GM12878 (cell line): ENCODE results near the gene CCDC24. TPM values are rescaled to one million over a fixed set of nuclear protein-coding genes. Genes with fewer than 3 reads are reported as not detected.

ENCODE experiments used
- ATAC-seq: fragments of 200-7000 bp; cut with Tn5 transposase; 3 replicates; pipeline ENCODE4 v1.9.1; 2020; ENCODE audit warnings: mild to moderate bottlenecking, moderate library complexity
- BruUV-seq: library from RNA; stranded (reverse); fragments of 400-500 nt; replicated peaks from 2 replicates; lab custom pipeline; 2021; lab: Mats Ljungman, UMichigan
- CTCF ChIA-PET: fragments of 300-600 bp; sonication (Branson Sonifier 250); formaldehyde crosslinking; extraction: SDS; loops from one replicate; lab custom pipeline; 2021; ENCODE audit warnings: inconsistent platforms; lab: Yijun Ruan, JAX
- POLR2A ChIA-PET: fragments of 350-600 bp; formaldehyde crosslinking; extraction: SDS; loops from one replicate; lab custom pipeline; 2021; ENCODE audit warnings: inconsistent platforms; lab: Charles Lee
- RAD21 ChIA-PET: fragments of 300-600 bp; sonication (Branson Sonifier 250); formaldehyde crosslinking; loops from one replicate; lab custom pipeline; 2023; ENCODE audit warnings: antibody characterized with exemption; ENCODE audit not compliant: unreplicated experiment; lab: Charles Lee
- SMC1A ChIA-PET: fragments of 300-600 bp; sonication (Branson Sonifier 250); formaldehyde crosslinking; loops from one replicate; lab custom pipeline; 2023; ENCODE audit not compliant: unreplicated experiment, uncharacterized antibody; lab: Charles Lee
- DNase-seq: peaks from one replicate; pipeline ENCODE4 v3.0.0-alpha.2; 2011; ENCODE audit warnings: low read depth, low spot score
- FAIRE-seq: peaks from 3 replicates; lab custom pipeline; 2011; peaks lifted over from hg19 to GRCh38; lab: Jason Lieb, UNC
- H2AFZ ChIP-seq: 2 replicates; pipeline ENCODE4 v1.6.0; 2011; ENCODE audit warnings: low read depth, low read length, control low read depth; ENCODE audit not compliant: control insufficient read depth
- H3K27ac ChIP-seq: 2 replicates; pipeline ENCODE4 v1.5.1; 2011; ENCODE audit warnings: control low read depth; ENCODE audit not compliant: control insufficient read depth, insufficient read depth
- H3K27me3 ChIP-seq, 2 experiments: replicated peaks in 1 of 2; 2 replicates each; pipeline versions ENCODE4 v1.6.0 to v1.6.1; 2011; ENCODE audit warnings: low read length in 1 of 2; ENCODE audit not compliant: control insufficient read depth in 2 of 2, insufficient read depth in 2 of 2
- H3K36me3 ChIP-seq, 2 experiments: 2 replicates each; pipeline ENCODE4 v1.5.1; 2011; ENCODE audit warnings: low read length in 1 of 2; ENCODE audit not compliant: control insufficient read depth in 2 of 2, insufficient read depth in 2 of 2
- H3K4me1 ChIP-seq: 2 replicates; pipeline ENCODE4 v1.6.1; 2011; ENCODE audit warnings: mild to moderate bottlenecking, low read length, moderate library complexity, mixed read lengths; ENCODE audit not compliant: control insufficient read depth, insufficient read depth
- H3K4me2 ChIP-seq: 2 replicates; pipeline ENCODE4 v1.6.0; 2011; ENCODE audit warnings: control low read depth; ENCODE audit not compliant: control insufficient read depth, insufficient read depth
- H3K4me3 ChIP-seq: fragments of 200-600 bp; sonication (generic); 2 replicates; pipeline ENCODE4 v1.5.1; 2016
- H3K79me2 ChIP-seq: 2 replicates; pipeline ENCODE4 v1.6.0; 2011; ENCODE audit warnings: low read length; ENCODE audit not compliant: control insufficient read depth, insufficient read depth
- H3K9ac ChIP-seq: 2 replicates; pipeline ENCODE4 v1.8.0; 2011; ENCODE audit warnings: low read length, control low read depth, mixed read lengths; ENCODE audit not compliant: control insufficient read depth, insufficient read depth
- H3K9me3 ChIP-seq: replicated peaks from 3 replicates; pipeline ENCODE4 v1.5.1; 2011; ENCODE audit warnings: mild to moderate bottlenecking, low read length; ENCODE audit not compliant: control insufficient read depth, insufficient read depth
- H4K20me1 ChIP-seq: 2 replicates; pipeline ENCODE4 v1.6.0; 2011; ENCODE audit not compliant: control insufficient read depth, insufficient read depth
- ETV6 ChIP-seq, 2 experiments: fragments of 450-650 bp in 1 of 2; IDR thresholded peaks in 1 of 2; conservative IDR thresholded peaks in 1 of 2; 2 replicates each; pipeline ENCODE4 v1.6.1; 2014; ENCODE audit warnings: antibody characterized with exemption in 1 of 2, borderline replicate concordance in 1 of 2, low read depth in 1 of 2, mild to moderate bottlenecking in 1 of 2, moderate library complexity in 1 of 2
- EZH2 ChIP-seq: IDR thresholded peaks from 2 replicates; pipeline ENCODE4 v1.6.1; 2012; ENCODE audit warnings: low read depth, mild to moderate bottlenecking, control low read depth, inconsistent platforms, low read length, borderline replicate concordance; ENCODE audit not compliant: control insufficient read depth
- KLF5 ChIP-seq: fragments of 450-650 bp; IDR thresholded peaks from 2 replicates; pipeline ENCODE4 v1.6.1; 2014; ENCODE audit warnings: mild to moderate bottlenecking; ENCODE audit not compliant: partially characterized antibody
- MEF2A ChIP-seq: IDR thresholded peaks from 2 replicates; pipeline ENCODE4 v1.6.1; 2011; ENCODE audit warnings: low read depth, mild to moderate bottlenecking, low read length, moderate library complexity; ENCODE audit not compliant: insufficient read depth
- MYC ChIP-seq: IDR thresholded peaks from 2 replicates; pipeline ENCODE4 v1.6.1; 2011; ENCODE audit warnings: mild to moderate bottlenecking, low read length, moderate library complexity, inconsistent platforms; ENCODE audit not compliant: insufficient read depth, insufficient replicate concordance, insufficient read length, severe bottlenecking
- NFYB ChIP-seq: IDR thresholded peaks from 2 replicates; pipeline ENCODE4 v1.6.1; 2011; ENCODE audit warnings: low read depth, mild to moderate bottlenecking, low read length, improper control_type of control experiment, moderate library complexity; ENCODE audit not compliant: insufficient read depth
- NR2C1 ChIP-seq: fragments of 450-650 bp; IDR thresholded peaks from 2 replicates; pipeline ENCODE4 v1.6.1; 2017; ENCODE audit warnings: antibody characterized with exemption, mild to moderate bottlenecking, moderate library complexity
- POU2F2 ChIP-seq: IDR thresholded peaks from 3 replicates; pipeline ENCODE4 v1.6.1; 2011; ENCODE audit warnings: low read depth, mild to moderate bottlenecking, low read length, borderline replicate concordance
- SUPT20H ChIP-seq: IDR thresholded peaks from 2 replicates; pipeline ENCODE4 v1.6.1; 2011; ENCODE audit warnings: low read depth, mild to moderate bottlenecking, low read length, moderate library complexity, borderline replicate concordance; ENCODE audit not compliant: control insufficient read depth
- WGBS: methylation state at CpG from one replicate; pipeline ENCODE4 v1.1.6; 2016; ENCODE audit warnings: low lambda C conversion rate; ENCODE audit not compliant: insufficient replicate concordance, insufficient coverage; ENCODE audit errors: missing lambda C conversion rate; 5-methylcytosine and 5-hydroxymethylcytosine counted together
- in situ Hi-C: fragments of 300-500 bp; cut with MboI; formaldehyde crosslinking; loops from 9 replicates; pipeline ENCODE4 v1.14.3; 2018; ENCODE audit warnings: mixed read lengths
- intact Hi-C: fragments of 100-400 bp; cut with micrococcal nuclease; formaldehyde crosslinking; loops from one replicate; pipeline ENCODE4 v1.14.2; 2022; ENCODE audit not compliant: unreplicated experiment
- polyA plus RNA-seq, 11 experiments: library from polyadenylated mRNA; depleted of rRNA in 4 of 11; unstranded in 6 of 11; stranded (reverse) in 5 of 11; fragments of >200 nt; fragmentation: Nextera tagmentation in 4 of 11; fragmentation: Illumina TruSeq in 1 of 11; extraction: Ambion mirVana in 4 of 11; extraction: Trizol in 1 of 11; gene quantifications; 1 replicate in 1 of 11; 2 replicates in 10 of 11; pipeline versions ENCODE4 v1.2.1 to v1.2.3, GENCODE V29; 2011 to 2016; ENCODE audit warnings: inconsistent platforms in 2 of 11, missing spikeins in 2 of 11, low read depth in 1 of 11
- total RNA-seq, 4 experiments: library from RNA; depleted of rRNA in 3 of 4; stranded (reverse); fragments of >200 nt in 3 of 4; fragmentation: Illumina TruSeq in 1 of 4; extraction: Trizol in 1 of 4; gene quantifications; 2 replicates each; pipeline versions ENCODE4 v1.2.1 to v1.2.3, GENCODE V29; 2013 to 2021
- TF ChIP-seq, protein P1 (sequence below), 3 experiments: IDR thresholded peaks in 2 of 3; conservative IDR thresholded peaks in 1 of 3; 2 replicates each; pipeline ENCODE4 v1.5.1; 2011; ENCODE audit warnings: low read depth in 3 of 3, low read length in 3 of 3, mild to moderate bottlenecking in 3 of 3, control low read depth in 2 of 3, moderate library complexity in 2 of 3, inconsistent platforms in 1 of 3, mixed read lengths in 1 of 3; ENCODE audit not compliant: control insufficient read depth in 2 of 3, insufficient read depth in 1 of 3; ENCODE audit errors: extremely low read depth in 1 of 3
- TF ChIP-seq, protein P2 (sequence below): IDR thresholded peaks from 2 replicates; pipeline ENCODE4 v1.6.1; 2012; ENCODE audit warnings: improper control_type of control experiment, low read depth, low read length; ENCODE audit not compliant: insufficient replicate concordance
- TF ChIP-seq, protein P3 (sequence below): fragments of 450-650 bp; IDR thresholded peaks from 2 replicates; pipeline ENCODE4 v1.6.1; 2017; ENCODE audit warnings: mild to moderate bottlenecking

Gene CCDC24
- total and polyA plus RNA-seq, 10 of the 15 experiments (the other 5 are each of a cell fraction or from before 2014, with no cell fraction given) = 0.18 to 3.1 (median 1.6) TPM; not detected in 1

DNA sequence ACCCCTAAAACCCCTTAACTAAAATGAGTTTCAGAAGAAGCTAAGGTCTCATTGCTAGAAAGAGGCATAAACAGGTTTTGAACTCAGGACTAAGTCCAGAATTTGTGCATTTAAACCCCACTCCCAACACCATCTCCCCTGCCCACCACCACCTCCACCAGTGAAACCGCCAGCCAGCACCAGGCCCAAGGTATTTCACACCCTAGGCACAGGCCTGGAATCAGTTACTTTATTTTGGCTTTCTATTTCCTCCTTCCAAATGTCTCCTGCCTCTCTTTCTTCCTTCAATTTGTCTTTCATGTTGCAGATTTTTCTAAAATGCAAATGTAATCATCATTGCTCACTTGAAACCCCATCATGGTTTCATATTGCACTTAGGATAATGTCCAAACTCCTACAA lies 46.5 kb upstream of the CCDC24 start:
- intact Hi-C loops = loop anchor here (5.0 kb wide), 2 partner anchors 92 to 238 kb away; partner anchors contain the start of gene ST3GAL3
- Histone ChIP-seq H3K79me2 (peaks cover 23% of the 10 kb centered on the region), H3K4me1 (peaks cover 10% of the 10 kb centered on the region), H4K20me1 (no peaks in the 10 kb centered on the region), H2AFZ (no peak overlapping the region), H3K36me3 (no peaks in the 10 kb centered on the region), H3K9me3 (no peaks in the 10 kb centered on the region), H3K27ac (no peak overlapping the region), H3K9ac (no peak overlapping the region), H3K4me2 (peak overlapping the region; percentile 21), H3K27me3 (no peaks in the 10 kb centered on the region), H3K4me3 (peak overlapping the region; percentile 36; the same call in 1 of the 2 replicates)
- in situ Hi-C loops = no loop called here
- DNase-seq (no peak), FAIRE-seq (no peak), ATAC-seq (no peak)
- 100% methylated on average over 1 of the region's 1 CpG for WGBS
- no TSS peak for BruUV-seq
- ChIA-PET POLR2A (interaction anchor here (0.7 to 1.6 kb wide), 4 partner anchors 10 to 295 kb away, joined by 3 to 10 read pairs (median 4); partner anchors contain the start of gene KDM4A), SMC1A (interaction anchor here (0.9 to 7.2 kb wide), 7 partner anchors 11 to 412 kb away, joined by 3 to 100 read pairs (median 6); partner anchors contain the start of genes ARTN and KDM4A), RAD21 (interaction anchor here (0.6 to 5.8 kb wide), 5 partner anchors 10 to 1096 kb away, joined by 3 to 78 read pairs (median 4); partner anchors contain the start of gene ARTN), CTCF (interaction anchor here (0.9 to 10.4 kb wide), 7 partner anchors 11 to 292 kb away, joined by 3 to 167 read pairs (median 11); partner anchors contain the start of gene ARTN)
- TF ChIP-seq, protein P1, sequence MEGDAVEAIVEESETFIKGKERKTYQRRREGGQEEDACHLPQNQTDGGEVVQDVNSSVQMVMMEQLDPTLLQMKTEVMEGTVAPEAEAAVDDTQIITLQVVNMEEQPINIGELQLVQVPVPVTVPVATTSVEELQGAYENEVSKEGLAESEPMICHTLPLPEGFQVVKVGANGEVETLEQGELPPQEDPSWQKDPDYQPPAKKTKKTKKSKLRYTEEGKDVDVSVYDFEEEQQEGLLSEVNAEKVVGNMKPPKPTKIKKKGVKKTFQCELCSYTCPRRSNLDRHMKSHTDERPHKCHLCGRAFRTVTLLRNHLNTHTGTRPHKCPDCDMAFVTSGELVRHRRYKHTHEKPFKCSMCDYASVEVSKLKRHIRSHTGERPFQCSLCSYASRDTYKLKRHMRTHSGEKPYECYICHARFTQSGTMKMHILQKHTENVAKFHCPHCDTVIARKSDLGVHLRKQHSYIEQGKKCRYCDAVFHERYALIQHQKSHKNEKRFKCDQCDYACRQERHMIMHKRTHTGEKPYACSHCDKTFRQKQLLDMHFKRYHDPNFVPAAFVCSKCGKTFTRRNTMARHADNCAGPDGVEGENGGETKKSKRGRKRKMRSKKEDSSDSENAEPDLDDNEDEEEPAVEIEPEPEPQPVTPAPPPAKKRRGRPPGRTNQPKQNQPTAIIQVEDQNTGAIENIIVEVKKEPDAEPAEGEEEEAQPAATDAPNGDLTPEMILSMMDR (IDR thresholded peaks at IDR 0.05 in 2 of 3, conservative IDR thresholded peaks at IDR 0.05 in 1 of 3; ENCODE audit: control insufficient read depth in 2 of 3, extremely low read depth in 1 of 3, insufficient read depth in 1 of 3, low read depth in 3 of 3, low read length in 3 of 3) = no peak
- TF ChIP-seq, protein P2, sequence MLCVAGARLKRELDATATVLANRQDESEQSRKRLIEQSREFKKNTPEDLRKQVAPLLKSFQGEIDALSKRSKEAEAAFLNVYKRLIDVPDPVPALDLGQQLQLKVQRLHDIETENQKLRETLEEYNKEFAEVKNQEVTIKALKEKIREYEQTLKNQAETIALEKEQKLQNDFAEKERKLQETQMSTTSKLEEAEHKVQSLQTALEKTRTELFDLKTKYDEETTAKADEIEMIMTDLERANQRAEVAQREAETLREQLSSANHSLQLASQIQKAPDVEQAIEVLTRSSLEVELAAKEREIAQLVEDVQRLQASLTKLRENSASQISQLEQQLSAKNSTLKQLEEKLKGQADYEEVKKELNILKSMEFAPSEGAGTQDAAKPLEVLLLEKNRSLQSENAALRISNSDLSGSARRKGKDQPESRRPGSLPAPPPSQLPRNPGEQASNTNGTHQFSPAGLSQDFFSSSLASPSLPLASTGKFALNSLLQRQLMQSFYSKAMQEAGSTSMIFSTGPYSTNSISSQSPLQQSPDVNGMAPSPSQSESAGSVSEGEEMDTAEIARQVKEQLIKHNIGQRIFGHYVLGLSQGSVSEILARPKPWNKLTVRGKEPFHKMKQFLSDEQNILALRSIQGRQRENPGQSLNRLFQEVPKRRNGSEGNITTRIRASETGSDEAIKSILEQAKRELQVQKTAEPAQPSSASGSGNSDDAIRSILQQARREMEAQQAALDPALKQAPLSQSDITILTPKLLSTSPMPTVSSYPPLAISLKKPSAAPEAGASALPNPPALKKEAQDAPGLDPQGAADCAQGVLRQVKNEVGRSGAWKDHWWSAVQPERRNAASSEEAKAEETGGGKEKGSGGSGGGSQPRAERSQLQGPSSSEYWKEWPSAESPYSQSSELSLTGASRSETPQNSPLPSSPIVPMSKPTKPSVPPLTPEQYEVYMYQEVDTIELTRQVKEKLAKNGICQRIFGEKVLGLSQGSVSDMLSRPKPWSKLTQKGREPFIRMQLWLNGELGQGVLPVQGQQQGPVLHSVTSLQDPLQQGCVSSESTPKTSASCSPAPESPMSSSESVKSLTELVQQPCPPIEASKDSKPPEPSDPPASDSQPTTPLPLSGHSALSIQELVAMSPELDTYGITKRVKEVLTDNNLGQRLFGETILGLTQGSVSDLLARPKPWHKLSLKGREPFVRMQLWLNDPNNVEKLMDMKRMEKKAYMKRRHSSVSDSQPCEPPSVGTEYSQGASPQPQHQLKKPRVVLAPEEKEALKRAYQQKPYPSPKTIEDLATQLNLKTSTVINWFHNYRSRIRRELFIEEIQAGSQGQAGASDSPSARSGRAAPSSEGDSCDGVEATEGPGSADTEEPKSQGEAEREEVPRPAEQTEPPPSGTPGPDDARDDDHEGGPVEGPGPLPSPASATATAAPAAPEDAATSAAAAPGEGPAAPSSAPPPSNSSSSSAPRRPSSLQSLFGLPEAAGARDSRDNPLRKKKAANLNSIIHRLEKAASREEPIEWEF = no peak
- TF ChIP-seq NR2C1 (no peak), EZH2 (no peak), POU2F2 (no peak), KLF5 (no peak), MEF2A (no peak), MYC (no peak), SUPT20H (no peak), NFYB (no peak), ETV6 (conservative IDR thresholded peaks at IDR 0.05 in 1 of 2, IDR thresholded peaks at IDR 0.05 in 1 of 2; ENCODE audit: borderline replicate concordance in 1 of 2, low read depth in 1 of 2) (no peak)
- TF ChIP-seq, protein P3, sequence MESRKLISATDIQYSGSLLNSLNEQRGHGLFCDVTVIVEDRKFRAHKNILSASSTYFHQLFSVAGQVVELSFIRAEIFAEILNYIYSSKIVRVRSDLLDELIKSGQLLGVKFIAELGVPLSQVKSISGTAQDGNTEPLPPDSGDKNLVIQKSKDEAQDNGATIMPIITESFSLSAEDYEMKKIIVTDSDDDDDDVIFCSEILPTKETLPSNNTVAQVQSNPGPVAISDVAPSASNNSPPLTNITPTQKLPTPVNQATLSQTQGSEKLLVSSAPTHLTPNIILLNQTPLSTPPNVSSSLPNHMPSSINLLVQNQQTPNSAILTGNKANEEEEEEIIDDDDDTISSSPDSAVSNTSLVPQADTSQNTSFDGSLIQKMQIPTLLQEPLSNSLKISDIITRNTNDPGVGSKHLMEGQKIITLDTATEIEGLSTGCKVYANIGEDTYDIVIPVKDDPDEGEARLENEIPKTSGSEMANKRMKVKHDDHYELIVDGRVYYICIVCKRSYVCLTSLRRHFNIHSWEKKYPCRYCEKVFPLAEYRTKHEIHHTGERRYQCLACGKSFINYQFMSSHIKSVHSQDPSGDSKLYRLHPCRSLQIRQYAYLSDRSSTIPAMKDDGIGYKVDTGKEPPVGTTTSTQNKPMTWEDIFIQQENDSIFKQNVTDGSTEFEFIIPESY = no peak
